Kidney epithelial cell (primary cell): Measurements from ENCODE around the gene FBLN2. TPM values are rescaled to one million over a fixed set of nuclear protein-coding genes. Genes with fewer than 3 reads are reported as not detected.

Experiments used
- DNase-seq: peaks from one replicate; pipeline ENCODE4 v3.0.0-alpha.2; 2010; ENCODE audit warnings: low read depth
- H3K27me3 ChIP-seq: 2 replicates; pipeline ENCODE4 v1.6.0; 2011; ENCODE audit warnings: low read length; ENCODE audit not compliant: control insufficient read depth, insufficient read depth
- H3K36me3 ChIP-seq: 2 replicates; pipeline ENCODE4 v1.5.1; 2011; ENCODE audit warnings: low read length; ENCODE audit not compliant: control insufficient read depth, insufficient read depth
- H3K4me3 ChIP-seq: 2 replicates; pipeline ENCODE4 v1.5.1; 2011; ENCODE audit warnings: low read depth, mild to moderate bottlenecking, control low read depth, low read length
- CTCF ChIP-seq: IDR thresholded peaks from 2 replicates; pipeline ENCODE4 v1.5.1; 2011; ENCODE audit warnings: mild to moderate bottlenecking, moderate library complexity, low read length, control low read depth, inconsistent platforms; ENCODE audit not compliant: insufficient read depth, poor library complexity, severe bottlenecking
- total RNA-seq: library from RNA; depleted of rRNA; stranded (reverse); fragments of >200 nt; gene quantifications from 2 replicates; pipeline ENCODE4 v1.2.3, GENCODE V29; 2015

Gene FBLN2
- total RNA-seq, 1 donor from 2014 or later: 6.7 TPM

- no peak for TF ChIP-seq CTCF
- Histone ChIP-seq H3K4me3 (no peak overlapping the region), H3K27me3 (peaks cover 8% of the 10 kb centered on the region), H3K36me3 (no peaks in the 10 kb centered on the region)
- no peak for DNase-seq
Measured at GRCh38 chr3:13532631-13533030, 16.3 kb upstream of the FBLN2 start.

DNA sequence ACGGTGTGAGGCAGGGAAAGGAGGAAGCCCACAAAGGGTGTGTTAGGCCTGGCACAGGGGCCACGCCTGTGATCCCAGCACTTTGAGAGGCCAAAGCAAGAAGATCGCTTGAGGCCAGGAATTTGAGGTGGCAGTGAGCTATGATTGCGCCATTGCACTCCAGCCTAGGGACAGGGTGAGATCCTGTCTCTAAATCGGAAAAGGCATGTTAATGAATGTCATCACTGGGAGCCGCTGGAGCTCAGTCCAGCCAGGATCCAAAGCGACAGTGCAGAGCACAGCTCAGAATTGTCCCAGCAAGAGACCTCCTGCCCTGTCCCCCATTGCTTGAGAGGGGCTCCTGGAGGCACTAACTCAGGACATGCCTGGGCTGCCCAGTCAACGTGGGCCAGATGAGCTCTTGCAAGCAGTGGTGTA, 15.0 kb upstream of the FBLN2 start:
- Histone ChIP-seq H3K36me3 (no peaks in the 10 kb centered on the region), H3K27me3 (peaks cover 8% of the 10 kb centered on the region), H3K4me3 (no peak overlapping the region)
- no peak for DNase-seq
- TF ChIP-seq CTCF: no peak

GRCh38 chr3:13535526-13535875, 13.4 kb upstream of the FBLN2 start:
- no peak for TF ChIP-seq CTCF
- Histone ChIP-seq H3K4me3 (no peak overlapping the region), H3K36me3 (no peaks in the 10 kb centered on the region), H3K27me3 (peaks cover 5% of the 10 kb centered on the region)
- DNase-seq: no peak

- TF ChIP-seq CTCF: no peak
- H3K4me3 ChIP-seq: no peak overlapping the region
- H3K36me3 ChIP-seq: no peaks in the 10 kb centered on the region
- no peak for DNase-seq
- peaks cover 5% of the 10 kb centered on the region for H3K27me3 ChIP-seq
Measured at GRCh38 chr3:13535905-13536304, 13.0 kb upstream of the FBLN2 start.

GRCh38 chr3:13536432-13536831, 12.5 kb upstream of the FBLN2 start:
- H3K36me3 ChIP-seq: no peaks in the 10 kb centered on the region
- TF ChIP-seq CTCF: no peak
- DNase-seq: no peak
- peaks cover 5% of the 10 kb centered on the region for H3K27me3 ChIP-seq
- no peak overlapping the region for H3K4me3 ChIP-seq

- peaks cover 5% of the 10 kb centered on the region for H3K27me3 ChIP-seq
- DNase-seq: no peak
- H3K36me3 ChIP-seq: no peaks in the 10 kb centered on the region
- TF ChIP-seq CTCF: no peak
- H3K4me3 ChIP-seq: no peak overlapping the region
Measured at GRCh38 chr3:13536832-13537231, 12.1 kb upstream of the FBLN2 start.
